Renal cortical epithelial cell (primary cell): ENCODE results near the gene PCDHB1. TPM values are rescaled to one million over a fixed set of nuclear protein-coding genes. Genes with fewer than 3 reads are reported as not detected.
"Not testable (repeated sequence)": the region's sequence is repeated elsewhere in the genome, so short reads cannot be mapped to it uniquely, and the experiment has no call there.

Experiments used
- DNase-seq: peaks from one replicate; pipeline ENCODE4 v3.0.0-alpha.2; 2011; ENCODE audit warnings: low read depth
- total RNA-seq: library from RNA; depleted of rRNA; stranded (reverse); fragments of >200 nt; gene quantifications from 2 replicates; pipeline ENCODE4 v1.2.3, GENCODE V29; 2014

The PCDHB1 gene
- total RNA-seq, 1 donor from 2014 or later: under 0.01 TPM

DNA sequence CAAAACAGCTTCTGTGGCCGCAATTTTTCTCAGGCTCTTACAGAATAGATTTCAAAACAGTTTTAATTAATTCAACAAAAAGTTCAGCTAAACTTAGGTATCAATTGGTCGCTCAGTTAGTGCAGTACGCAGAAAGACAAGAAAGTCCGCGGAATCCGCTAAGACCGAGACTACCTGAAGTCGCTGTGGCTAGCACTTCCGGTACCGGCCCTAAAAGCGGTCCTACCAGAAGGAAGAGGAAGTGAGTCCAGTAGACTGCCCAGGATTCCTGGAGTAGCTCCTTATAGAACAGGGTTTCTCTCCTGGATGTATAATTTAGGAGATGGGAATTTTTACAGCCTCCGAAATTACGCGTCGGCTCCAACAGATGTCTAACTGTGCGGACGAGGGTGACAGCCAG is 26.7 kb downstream of the PCDHB1 start:
- no peak for DNase-seq

GRCh38 chr5:141082228-141082627 is 31.1 kb downstream of the PCDHB1 start:
- no peak for DNase-seq

GRCh38 chr5:141084487-141084989 is 33.4 kb downstream of the PCDHB1 start:
- DNase-seq: peak; percentile 34

- peak; percentile 5 for DNase-seq
Measured at GRCh38 chr5:141094481-141095262, 43.5 kb downstream of the PCDHB1 start, which contains the start of gene PCDHB2. Gene PCDHB2 (plus strand): TSS chr5:141094615. CDS start chr5:141094791, 176 bp downstream.

GRCh38 chr5:141095263-141095641 is 44.1 kb downstream of the PCDHB1 start:
- DNase-seq: no peak

DNA sequence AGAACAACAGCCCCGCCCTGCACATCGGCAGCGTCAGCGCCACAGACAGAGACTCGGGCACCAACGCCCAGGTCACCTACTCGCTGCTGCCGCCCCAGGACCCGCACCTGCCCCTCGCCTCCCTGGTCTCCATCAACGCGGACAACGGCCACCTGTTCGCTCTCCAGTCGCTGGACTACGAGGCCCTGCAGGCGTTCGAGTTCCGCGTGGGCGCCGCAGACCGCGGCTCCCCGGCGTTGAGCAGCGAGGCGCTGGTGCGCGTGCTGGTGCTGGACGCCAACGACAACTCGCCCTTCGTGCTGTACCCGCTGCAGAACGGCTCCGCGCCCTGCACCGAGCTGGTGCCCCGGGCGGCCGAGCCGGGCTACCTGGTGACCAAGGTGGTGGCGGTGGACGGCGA is 45.0 kb downstream of the PCDHB1 start:
- DNase-seq: not testable (repeated sequence)

- DNase-seq: not testable (repeated sequence)
Measured at GRCh38 chr5:141096586-141096985, 45.4 kb downstream of the PCDHB1 start.

- peak; percentile 6 for DNase-seq
Measured at GRCh38 chr5:141100243-141100805, 49.1 kb downstream of the PCDHB1 start, which contains the start of gene PCDHB3. Gene PCDHB3 (plus strand): TSS chr5:141100473. CDS start chr5:141100650, 177 bp downstream.

GRCh38 chr5:141101059-141101458 is 49.9 kb downstream of the PCDHB1 start:
- DNase-seq: no peak

DNA sequence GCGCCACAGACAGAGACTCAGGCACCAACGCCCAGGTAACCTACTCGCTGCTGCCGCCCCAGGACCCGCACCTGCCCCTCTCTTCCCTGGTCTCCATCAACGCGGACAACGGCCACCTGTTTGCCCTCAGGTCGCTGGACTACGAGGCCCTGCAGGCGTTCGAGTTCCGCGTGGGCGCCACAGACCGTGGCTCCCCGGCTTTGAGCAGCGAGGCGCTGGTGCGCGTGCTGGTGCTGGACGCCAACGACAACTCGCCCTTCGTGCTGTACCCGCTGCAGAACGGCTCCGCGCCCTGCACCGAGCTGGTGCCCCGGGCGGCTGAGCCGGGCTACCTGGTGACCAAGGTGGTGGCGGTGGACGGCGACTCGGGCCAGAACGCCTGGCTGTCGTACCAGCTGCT is 50.9 kb downstream of the PCDHB1 start:
- DNase-seq: not testable (repeated sequence)

- not testable (repeated sequence) for DNase-seq
Measured at GRCh38 chr5:141102471-141102870, 51.3 kb downstream of the PCDHB1 start.

GRCh38 chr5:141105350-141105749 is 54.2 kb downstream of the PCDHB1 start:
- no peak for DNase-seq

Other genes starting within 250 kb of the PCDHB1 start
- gene PCDHA4, start 244.3 kb upstream of the PCDHB1 start, total RNA-seq: 4.2 and 9.6 TPM in 2 replicates
- gene PCDHA5, start 229.8 kb upstream of the PCDHB1 start, total RNA-seq: 0.94 TPM in 1 of 2 replicates, not detected in the other
- 1.0 and 7.2 TPM in 2 replicates for gene PCDHA6, start 223.4 kb upstream of the PCDHB1 start, total RNA-seq
- 0.87 and 1.4 TPM in 2 replicates for gene PCDHA7, start 217.1 kb upstream of the PCDHB1 start, total RNA-seq
- gene PCDHA8, start 210.2 kb upstream of the PCDHB1 start, total RNA-seq: 1.3 TPM in 1 of 2 replicates, not detected in the other
- 0.99 TPM in 1 of 2 replicates, not detected in the other for gene PCDHA9, start 203.0 kb upstream of the PCDHB1 start, total RNA-seq
- 1.6 and 12.3 TPM in 2 replicates for gene PCDHA10, start 195.5 kb upstream of the PCDHB1 start, total RNA-seq
- 1.6 and 5.4 TPM in 2 replicates for gene PCDHA11, start 182.4 kb upstream of the PCDHB1 start, total RNA-seq
- 2.4 and 7.8 TPM in 2 replicates for gene PCDHA12, start 176.1 kb upstream of the PCDHB1 start, total RNA-seq
- 0.69 and 2.2 TPM in 2 replicates for gene PCDHA13, start 169.2 kb upstream of the PCDHB1 start, total RNA-seq
- 0.52 and 2.7 TPM in 2 replicates for gene PCDHAC1, start 125.1 kb upstream of the PCDHB1 start, total RNA-seq
- gene PCDHAC2, start 84.9 kb upstream of the PCDHB1 start, total RNA-seq: 1.0 and 1.1 TPM in 2 replicates
- 1.6 and 10.1 TPM in 2 replicates for gene PCDHB2, start 43.2 kb downstream of the PCDHB1 start, total RNA-seq
- 0.52 and 2.9 TPM in 2 replicates for gene PCDHB3, start 49.1 kb downstream of the PCDHB1 start, total RNA-seq
- gene PCDHB4, start 70.4 kb downstream of the PCDHB1 start, total RNA-seq: 0.35 and 1.4 TPM in 2 replicates
- 0.35 and 10.0 TPM in 2 replicates for gene PCDHB5, start 83.8 kb downstream of the PCDHB1 start, total RNA-seq
- gene PCDHB6, start 98.7 kb downstream of the PCDHB1 start, total RNA-seq: 0.17 and 0.40 TPM in 2 replicates
- under 0.01 and 0.85 TPM in 2 replicates for gene PCDHB7, start 121.3 kb downstream of the PCDHB1 start, total RNA-seq
- gene PCDHB8, start 126.4 kb downstream of the PCDHB1 start, total RNA-seq: 0.17 and 0.55 TPM in 2 replicates
- 0.17 and 1.4 TPM in 2 replicates for gene PCDHB16, start 131.0 kb downstream of the PCDHB1 start, total RNA-seq
- 0.17 and 0.60 TPM in 2 replicates for gene PCDHB9, start 135.8 kb downstream of the PCDHB1 start, total RNA-seq
- gene PCDHB10, start 141.0 kb downstream of the PCDHB1 start, total RNA-seq: 0.35 and 0.85 TPM in 2 replicates
- gene PCDHB11, start 148.3 kb downstream of the PCDHB1 start, total RNA-seq: 0.17 and 1.6 TPM in 2 replicates
- 1.2 TPM in 1 of 2 replicates, not detected in the other for gene PCDHB12, start 157.3 kb downstream of the PCDHB1 start, total RNA-seq
- 0.17 and 2.9 TPM in 2 replicates for gene PCDHB13, start 162.5 kb downstream of the PCDHB1 start, total RNA-seq
- gene PCDHB14, start 172.0 kb downstream of the PCDHB1 start, total RNA-seq: 0.35 and 3.5 TPM in 2 replicates
- under 0.01 and 1.3 TPM in 2 replicates for gene PCDHB15, start 194.0 kb downstream of the PCDHB1 start, total RNA-seq